HEK293 (cell line): Measurements from ENCODE around the gene CSNK1A1.

Experiments used
- EGR2 ChIP-seq: fragments of 450-650 bp; formaldehyde crosslinking; IDR thresholded peaks from 2 replicates; pipeline ENCODE4 v1.5.1; 2016; ENCODE audit warnings: low read depth, missing biosample characterization, missing genetic modification characterization
- GLIS1 ChIP-seq: fragments of 450-650 bp; formaldehyde crosslinking; IDR thresholded peaks from 2 replicates; pipeline ENCODE4 v1.5.1; 2016; ENCODE audit warnings: missing biosample characterization, missing genetic modification characterization
- PRDM4 ChIP-seq: fragments of 450-650 bp; formaldehyde crosslinking; IDR thresholded peaks from 2 replicates; pipeline ENCODE4 v1.5.1; 2017; ENCODE audit warnings: missing biosample characterization, missing genetic modification characterization
- TCF7L2 ChIP-seq: IDR thresholded peaks from 2 replicates; pipeline ENCODE4 v1.6.1; 2011; ENCODE audit warnings: low read depth, mild to moderate bottlenecking, inconsistent platforms, low read length, moderate library complexity, borderline replicate concordance
- YY1 ChIP-seq: fragments of 450-650 bp; formaldehyde crosslinking; IDR thresholded peaks from 2 replicates; pipeline ENCODE4 v1.5.1; 2018; ENCODE audit warnings: missing biosample characterization, missing genetic modification characterization
- ZBTB48 ChIP-seq: fragments of 450-650 bp; formaldehyde crosslinking; IDR thresholded peaks from 2 replicates; pipeline ENCODE4 v1.5.1; 2016; ENCODE audit warnings: missing biosample characterization, missing genetic modification characterization
- ZFHX2 ChIP-seq: fragments of 450-650 bp; formaldehyde crosslinking; conservative IDR thresholded peaks from 2 replicates; pipeline ENCODE4 v1.5.1; 2016; ENCODE audit warnings: missing biosample characterization, missing genetic modification characterization
- ZFP37 ChIP-seq: fragments of 450-650 bp; formaldehyde crosslinking; IDR thresholded peaks from 2 replicates; pipeline ENCODE4 v1.5.1; 2016; ENCODE audit warnings: missing biosample characterization, missing genetic modification characterization
- ZNF133 ChIP-seq: fragments of 450-650 bp; formaldehyde crosslinking; IDR thresholded peaks from 2 replicates; pipeline ENCODE4 v1.5.1; 2016; ENCODE audit warnings: missing biosample characterization, missing genetic modification characterization
- ZNF140 ChIP-seq: fragments of 450-650 bp; formaldehyde crosslinking; IDR thresholded peaks from 2 replicates; pipeline ENCODE4 v1.5.1; 2016; ENCODE audit warnings: missing biosample characterization, missing genetic modification characterization
- ZNF155 ChIP-seq: fragments of 450-650 bp; formaldehyde crosslinking; IDR thresholded peaks from 2 replicates; pipeline ENCODE4 v1.5.1; 2016; ENCODE audit warnings: missing biosample characterization, missing genetic modification characterization
- ZNF157 ChIP-seq: fragments of 450-650 bp; formaldehyde crosslinking; IDR thresholded peaks from 2 replicates; pipeline ENCODE4 v1.5.1; 2016; ENCODE audit warnings: missing biosample characterization, missing genetic modification characterization
- ZNF302 ChIP-seq: fragments of 450-650 bp; formaldehyde crosslinking; IDR thresholded peaks from 2 replicates; pipeline ENCODE4 v1.5.1; 2016; ENCODE audit warnings: missing biosample characterization, missing genetic modification characterization, low read depth
- ZNF37A ChIP-seq: fragments of 450-650 bp; IDR thresholded peaks from 2 replicates; pipeline ENCODE4 v1.5.1; 2018; ENCODE audit warnings: missing biosample characterization, missing genetic modification characterization
- ZNF510 ChIP-seq: fragments of 450-650 bp; formaldehyde crosslinking; IDR thresholded peaks from 2 replicates; pipeline ENCODE4 v1.5.1; 2018; ENCODE audit warnings: mild to moderate bottlenecking, missing genetic modification characterization, missing biosample characterization; ENCODE audit not compliant: insufficient replicate concordance
- ZNF514 ChIP-seq: fragments of 450-650 bp; formaldehyde crosslinking; IDR thresholded peaks from 2 replicates; pipeline ENCODE4 v1.5.1; 2016; ENCODE audit warnings: missing biosample characterization, missing genetic modification characterization
- ZNF518A ChIP-seq: fragments of 450-650 bp; formaldehyde crosslinking; conservative IDR thresholded peaks from 2 replicates; pipeline ENCODE4 v1.5.1; 2016; ENCODE audit warnings: low read depth, missing biosample characterization, missing genetic modification characterization
- ZNF623 ChIP-seq: fragments of 450-650 bp; formaldehyde crosslinking; IDR thresholded peaks from 2 replicates; pipeline ENCODE4 v1.5.1; 2016; ENCODE audit warnings: missing biosample characterization, missing genetic modification characterization
- ZNF639 ChIP-seq: fragments of 450-650 bp; formaldehyde crosslinking; IDR thresholded peaks from 2 replicates; pipeline ENCODE4 v1.5.1; 2016; ENCODE audit warnings: missing biosample characterization, missing genetic modification characterization
- ZNF791 ChIP-seq: fragments of 450-650 bp; formaldehyde crosslinking; IDR thresholded peaks from 2 replicates; pipeline ENCODE4 v1.5.1; 2016; ENCODE audit warnings: missing biosample characterization, missing genetic modification characterization
- TF ChIP-seq, protein P1 (sequence below): fragments of 450-650 bp; formaldehyde crosslinking; IDR thresholded peaks from 2 replicates; pipeline ENCODE4 v1.5.1; 2016; ENCODE audit warnings: missing biosample characterization, missing genetic modification characterization
- TF ChIP-seq, protein P2 (sequence below): fragments of 450-650 bp; formaldehyde crosslinking; IDR thresholded peaks from 2 replicates; pipeline ENCODE4 v1.5.1; 2016; ENCODE audit warnings: missing biosample characterization, missing genetic modification characterization
- TF ChIP-seq, protein P3 (sequence below): sonication (generic); formaldehyde crosslinking; IDR thresholded peaks from 2 replicates; pipeline ENCODE4 v1.8.1; 2022; ENCODE audit warnings: mild to moderate bottlenecking, moderate library complexity, missing genetic modification reagents

CSNK1A1 gene

GRCh38 chr5:149581192-149581861, 30.1 kb upstream of the CSNK1A1 start, which contains the start of gene ARHGEF37 (continued):
- TF ChIP-seq PRDM4 (tag by site-specific recombination) (no peak), ZFHX2 (tag by site-specific recombination) (peak; percentile 72), ZFP37 (tag by site-specific recombination) (no peak), YY1 (tag by site-specific recombination) (no peak), ZNF510 (tag by site-specific recombination) (no peak), ZNF623 (tag by site-specific recombination) (no peak), ZNF37A (tag by site-specific recombination) (no peak), ZNF140 (tag by site-specific recombination) (no peak), ZNF157 (tag by site-specific recombination) (no peak), ZNF155 (tag by site-specific recombination) (no peak), TCF7L2 (no peak), ZNF514 (tag by site-specific recombination) (no peak), ZBTB48 (peak; percentile 10; the same call in 1 of the 2 replicates), ZNF639 (tag by site-specific recombination) (no peak), GLIS1 (tag by site-specific recombination) (peak; percentile 64), ZNF518A (tag by site-specific recombination) (no peak), ZNF791 (tag by site-specific recombination) (no peak), EGR2 (peak; percentile 64), ZNF302 (tag by site-specific recombination) (no peak), ZNF133 (tag by site-specific recombination) (no peak)
- TF ChIP-seq, protein P1, sequence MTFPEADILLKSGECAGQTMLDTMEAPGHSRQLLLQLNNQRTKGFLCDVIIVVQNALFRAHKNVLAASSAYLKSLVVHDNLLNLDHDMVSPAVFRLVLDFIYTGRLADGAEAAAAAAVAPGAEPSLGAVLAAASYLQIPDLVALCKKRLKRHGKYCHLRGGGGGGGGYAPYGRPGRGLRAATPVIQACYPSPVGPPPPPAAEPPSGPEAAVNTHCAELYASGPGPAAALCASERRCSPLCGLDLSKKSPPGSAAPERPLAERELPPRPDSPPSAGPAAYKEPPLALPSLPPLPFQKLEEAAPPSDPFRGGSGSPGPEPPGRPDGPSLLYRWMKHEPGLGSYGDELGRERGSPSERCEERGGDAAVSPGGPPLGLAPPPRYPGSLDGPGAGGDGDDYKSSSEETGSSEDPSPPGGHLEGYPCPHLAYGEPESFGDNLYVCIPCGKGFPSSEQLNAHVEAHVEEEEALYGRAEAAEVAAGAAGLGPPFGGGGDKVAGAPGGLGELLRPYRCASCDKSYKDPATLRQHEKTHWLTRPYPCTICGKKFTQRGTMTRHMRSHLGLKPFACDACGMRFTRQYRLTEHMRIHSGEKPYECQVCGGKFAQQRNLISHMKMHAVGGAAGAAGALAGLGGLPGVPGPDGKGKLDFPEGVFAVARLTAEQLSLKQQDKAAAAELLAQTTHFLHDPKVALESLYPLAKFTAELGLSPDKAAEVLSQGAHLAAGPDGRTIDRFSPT (tag by site-specific recombination): peak; percentile 81
- TF ChIP-seq, protein P2, sequence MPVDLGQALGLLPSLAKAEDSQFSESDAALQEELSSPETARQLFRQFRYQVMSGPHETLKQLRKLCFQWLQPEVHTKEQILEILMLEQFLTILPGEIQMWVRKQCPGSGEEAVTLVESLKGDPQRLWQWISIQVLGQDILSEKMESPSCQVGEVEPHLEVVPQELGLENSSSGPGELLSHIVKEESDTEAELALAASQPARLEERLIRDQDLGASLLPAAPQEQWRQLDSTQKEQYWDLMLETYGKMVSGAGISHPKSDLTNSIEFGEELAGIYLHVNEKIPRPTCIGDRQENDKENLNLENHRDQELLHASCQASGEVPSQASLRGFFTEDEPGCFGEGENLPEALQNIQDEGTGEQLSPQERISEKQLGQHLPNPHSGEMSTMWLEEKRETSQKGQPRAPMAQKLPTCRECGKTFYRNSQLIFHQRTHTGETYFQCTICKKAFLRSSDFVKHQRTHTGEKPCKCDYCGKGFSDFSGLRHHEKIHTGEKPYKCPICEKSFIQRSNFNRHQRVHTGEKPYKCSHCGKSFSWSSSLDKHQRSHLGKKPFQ (tag by site-specific recombination): no peak
- TF ChIP-seq, protein P3, sequence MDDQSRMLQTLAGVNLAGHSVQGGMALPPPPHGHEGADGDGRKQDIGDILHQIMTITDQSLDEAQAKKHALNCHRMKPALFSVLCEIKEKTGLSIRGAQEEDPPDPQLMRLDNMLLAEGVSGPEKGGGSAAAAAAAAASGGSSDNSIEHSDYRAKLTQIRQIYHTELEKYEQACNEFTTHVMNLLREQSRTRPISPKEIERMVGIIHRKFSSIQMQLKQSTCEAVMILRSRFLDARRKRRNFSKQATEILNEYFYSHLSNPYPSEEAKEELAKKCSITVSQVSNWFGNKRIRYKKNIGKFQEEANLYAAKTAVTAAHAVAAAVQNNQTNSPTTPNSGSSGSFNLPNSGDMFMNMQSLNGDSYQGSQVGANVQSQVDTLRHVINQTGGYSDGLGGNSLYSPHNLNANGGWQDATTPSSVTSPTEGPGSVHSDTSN (CRISPR knock-in tag): no peak; the same call in 1 of the 2 replicates
